DOHH2 (cell line): ENCODE data around the gene DPP3.
"Not testable (repeated sequence)": the region's sequence is repeated elsewhere in the genome, so short reads cannot be mapped to it uniquely, and the experiment has no call there.

ENCODE experiments used
- CTCF ChIP-seq: fragments of 200-600 bp; sonication (generic); IDR thresholded peaks from one replicate; pipeline ENCODE4 v1.5.1; 2014; ENCODE audit warnings: antibody characterized with exemption, mild to moderate bottlenecking, low read depth, low read length; ENCODE audit not compliant: poor library complexity, severe bottlenecking
- EZH2phosphoT487 ChIP-seq: fragments of 200-600 bp; sonication (generic); IDR thresholded peaks from 2 replicates; pipeline ENCODE4 v1.6.1; 2017; ENCODE audit warnings: borderline replicate concordance, mild to moderate bottlenecking, antibody characterized with exemption, low read length, moderate library complexity, mixed read lengths

GRCh38 chr11:66464116-66464515, 16.1 kb upstream of the DPP3 start:
- TF ChIP-seq CTCF, EZH2phosphoT487: not testable (repeated sequence)
